ENCODE data around the gene PDIA5. TPM values are rescaled to one million over a fixed set of nuclear protein-coding genes. Genes with fewer than 3 reads are reported as not detected.
A peak's percentile ranks its signal among the peaks of the same experiment; 100 is the strongest.

PDIA5 gene
- total and polyA plus RNA-seq, 2 of the 4 experiments (the other 2 are of a cell fraction), result 19.4 to 42.0 TPM

- in situ Hi-C loops (cut with MboI; ENCODE audit: low sequenced_read_pairs) (no loop called here), intact Hi-C loops (cut with micrococcal nuclease) (no loop called here), dilution Hi-C loops (cut with HindIII; ENCODE audit: low sequenced_read_pairs, unreplicated experiment) (no loop called here)
- ATAC-seq (ENCODE audit: low read depth) (peak; percentile 80), DNase-seq (peak; percentile 66)
- no peak overlapping the region for H2AK9ac ChIP-seq (replicated peaks; ENCODE audit: low read depth, low read length, poor library complexity)
- no peak overlapping the region for H3K56ac ChIP-seq (ENCODE audit: extremely low read depth, insufficient read depth, low read length)
- H4K5ac ChIP-seq (ENCODE audit: low read depth, low read length), result no peak overlapping the region
- H2BK5ac ChIP-seq (ENCODE audit: low read depth, low read length, poor library complexity, severe bottlenecking), result no peak overlapping the region
- no peak overlapping the region for H3K4me3 ChIP-seq (ENCODE audit: insufficient read depth, low read depth, low read length)
- no peak overlapping the region for H4K8ac ChIP-seq (ENCODE audit: low read depth in 2 of 2, low read length in 2 of 2)
- no peak overlapping the region for H3K18ac ChIP-seq (ENCODE audit: low read depth, low read length)
- BruUV-seq (replicated peaks), result no TSS peak
- H3K79me1 ChIP-seq (ENCODE audit: low read depth in 1 of 2, low read length in 2 of 2), result no peaks in the 10 kb centered on the region
- no peak overlapping the region for H2AK5ac ChIP-seq (ENCODE audit: low read depth, low read length)
- ChIA-PET CTCF (interaction anchor here (0.6 to 0.8 kb wide), 2 partner anchors 9 to 56 kb away, joined by 3 to 5 read pairs; partner anchors contain the start of gene SEMA5B), POLR2A (ENCODE audit: unreplicated experiment) (no interaction called here)
- peaks cover 76% of the 10 kb centered on the region for H3K27me3 ChIP-seq (ENCODE audit: control insufficient read depth, insufficient read depth, low read length)
- H4K20me1 ChIP-seq (ENCODE audit: insufficient read depth, low read length), result no peaks in the 10 kb centered on the region
- no peaks in the 10 kb centered on the region for H3K9me3 ChIP-seq (ENCODE audit: control insufficient read depth, insufficient read depth, low read length)
- no peak overlapping the region for H4K91ac ChIP-seq (ENCODE audit: insufficient read depth, low read depth, low read length)
- no peaks in the 10 kb centered on the region for H3K36me3 ChIP-seq (ENCODE audit: control insufficient read depth, insufficient read depth, low read length)
- no peak overlapping the region for H3K14ac ChIP-seq (replicated peaks; ENCODE audit: low read depth, low read length)
- 0 out of 2 replicates have a peak, but pooled peaks cover 2% of the 10 kb centered on the region for H3K9me1 ChIP-seq (ENCODE audit: insufficient read depth, low read length)
- no peaks in the 10 kb centered on the region; the same call in 1 of the 2 replicates for H3K4me1 ChIP-seq (ENCODE audit: control insufficient read depth, insufficient read depth, low read length)
- H2BK15ac ChIP-seq (ENCODE audit: low read depth, low read length), result no peak overlapping the region
- no peak overlapping the region for H2BK20ac ChIP-seq (ENCODE audit: low read depth, low read length)
- TF ChIP-seq POLR2A (IDR thresholded peaks at IDR 0.05; ENCODE audit: low read depth, low read length) (no peak), CEBPB (IDR thresholded peaks at IDR 0.05; ENCODE audit: low read depth, low read length) (peak; percentile 88)
- no peak overlapping the region for H3K27ac ChIP-seq (ENCODE audit: insufficient read depth, low read length)
- H3K4ac ChIP-seq (ENCODE audit: low read depth, low read length), result no peak overlapping the region
- no peak overlapping the region for H3K9ac ChIP-seq (ENCODE audit: low read depth, low read length)
- WGBS, 2 experiments (ENCODE audit: extremely low coverage in 2 of 2, insufficient read length in 1 of 2), result no CpG with 5 or more reads among the region's 8 CpGs
- H2AFZ ChIP-seq (replicated peaks; ENCODE audit: low read length, poor library complexity), result no peak overlapping the region
- no peak overlapping the region for H3K23ac ChIP-seq (ENCODE audit: low read depth, low read length)
- H2BK120ac ChIP-seq (ENCODE audit: low read depth, low read length), result no peak overlapping the region
- no peak overlapping the region for H3K4me2 ChIP-seq (ENCODE audit: low read depth, low read length)
These were observed 30.3 kb upstream of the PDIA5 start for GRCh38 chr3:123036352-123037014.
